ENCODE data around the gene POLR1E. TPM values are rescaled to one million over a fixed set of nuclear protein-coding genes. Genes with fewer than 3 reads are reported as not detected.
A peak's percentile ranks its signal among the peaks of the same experiment; 100 is the strongest.

POLR1E gene
- polyA plus RNA-seq, 2 donors: 8.1 to 15.2 TPM

GRCh38 chr9:37520641-37521040, 34.9 kb downstream of the POLR1E start:
- 82 to 88% methylated on average over 3 of the region's 3 CpGs for WGBS, 2 donors
- H3K27me3 ChIP-seq (ENCODE audit: control insufficient read depth in 1 of 2, insufficient read depth in 2 of 2, low read length in 2 of 2): no peaks in the 10 kb centered on the region
- H3K9me3 ChIP-seq (ENCODE audit: control insufficient read depth in 2 of 2, insufficient read depth in 1 of 2, low read depth in 1 of 2, low read length in 1 of 2): no peaks in the 10 kb centered on the region
- peaks cover 0 to 2% of the 10 kb centered on the region in 2 donors for H3K4me1 ChIP-seq (ENCODE audit: control insufficient read depth in 2 of 2, insufficient read depth in 2 of 2, low read length in 1 of 2)
- peaks cover 6 to 29% of the 10 kb centered on the region in 2 donors for H3K36me3 ChIP-seq (ENCODE audit: control insufficient read depth in 2 of 2, insufficient read depth in 2 of 2, low read length in 1 of 2)
- H3K27ac ChIP-seq (ENCODE audit: low read depth in 2 of 2, low read length in 1 of 2): no peak overlapping the region
- H3K4me3 ChIP-seq (ENCODE audit: low read depth in 1 of 2, low read length in 2 of 2): no peak overlapping the region

- peaks cover 0 to 1% of the 10 kb centered on the region in 2 donors for H3K4me1 ChIP-seq (ENCODE audit: control insufficient read depth in 2 of 2, insufficient read depth in 2 of 2, low read length in 1 of 2)
- 93% methylated on average over 10 of the region's 10 CpGs for WGBS, 2 donors
- H3K4me3 ChIP-seq (ENCODE audit: low read depth in 1 of 2, low read length in 2 of 2): no peak overlapping the region
- no peaks in the 10 kb centered on the region for H3K27me3 ChIP-seq (ENCODE audit: control insufficient read depth in 1 of 2, insufficient read depth in 2 of 2, low read length in 2 of 2)
- peaks cover 6 to 29% of the 10 kb centered on the region in 2 donors for H3K36me3 ChIP-seq (ENCODE audit: control insufficient read depth in 2 of 2, insufficient read depth in 2 of 2, low read length in 1 of 2)
- H3K9me3 ChIP-seq (ENCODE audit: control insufficient read depth in 2 of 2, insufficient read depth in 1 of 2, low read depth in 1 of 2, low read length in 1 of 2): no peaks in the 10 kb centered on the region
- no peak overlapping the region for H3K27ac ChIP-seq (ENCODE audit: low read depth in 2 of 2, low read length in 1 of 2)
These were observed 35.4 kb downstream of the POLR1E start for GRCh38 chr9:37521111-37521510.

- no peak overlapping the region for H3K4me3 ChIP-seq (ENCODE audit: low read depth in 1 of 2, low read length in 2 of 2)
- H3K9me3 ChIP-seq (ENCODE audit: control insufficient read depth in 2 of 2, insufficient read depth in 1 of 2, low read depth in 1 of 2, low read length in 1 of 2): no peaks in the 10 kb centered on the region
- peaks cover 8 to 34% of the 10 kb centered on the region in 2 donors for H3K36me3 ChIP-seq (ENCODE audit: control insufficient read depth in 2 of 2, insufficient read depth in 2 of 2, low read length in 1 of 2)
- no peak overlapping the region for H3K27ac ChIP-seq (ENCODE audit: low read depth in 2 of 2, low read length in 1 of 2)
- H3K27me3 ChIP-seq (ENCODE audit: control insufficient read depth in 1 of 2, insufficient read depth in 2 of 2, low read length in 2 of 2): no peaks in the 10 kb centered on the region
- WGBS, 2 donors: 88 to 95% methylated on average over 2 of the region's 2 CpGs
- no peaks in the 10 kb centered on the region for H3K4me1 ChIP-seq (ENCODE audit: control insufficient read depth in 2 of 2, insufficient read depth in 2 of 2, low read length in 1 of 2)
These were observed 37.2 kb downstream of the POLR1E start for GRCh38 chr9:37522971-37523370.

DNA sequence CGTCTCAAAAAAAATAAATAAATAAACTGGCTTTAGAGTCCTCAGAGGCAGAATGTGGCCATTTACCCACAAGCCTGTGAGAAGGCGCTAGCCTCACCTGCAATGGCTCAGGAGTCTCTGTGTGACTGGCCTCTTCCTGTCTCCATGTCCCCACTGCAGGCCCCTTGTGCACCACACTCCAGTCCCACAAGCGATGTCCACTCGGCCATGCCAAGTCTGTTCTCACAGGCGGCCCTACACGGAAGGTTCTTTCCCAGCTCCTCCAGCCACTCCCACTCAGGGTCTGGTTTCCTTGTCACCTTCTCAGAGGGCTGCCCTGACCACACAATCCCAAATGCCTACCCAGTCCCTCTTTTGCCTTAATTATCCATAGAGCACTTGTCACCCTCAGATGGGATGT, 38.2 kb downstream of the POLR1E start:
- no peak overlapping the region for H3K27ac ChIP-seq (ENCODE audit: low read depth in 2 of 2, low read length in 1 of 2)
- H3K27me3 ChIP-seq (ENCODE audit: control insufficient read depth in 1 of 2, insufficient read depth in 2 of 2, low read length in 2 of 2): no peaks in the 10 kb centered on the region
- no peaks in the 10 kb centered on the region for H3K4me1 ChIP-seq (ENCODE audit: control insufficient read depth in 2 of 2, insufficient read depth in 2 of 2, low read length in 1 of 2)
- H3K9me3 ChIP-seq (ENCODE audit: control insufficient read depth in 2 of 2, insufficient read depth in 1 of 2, low read depth in 1 of 2, low read length in 1 of 2): no peaks in the 10 kb centered on the region
- H3K36me3 ChIP-seq (ENCODE audit: control insufficient read depth in 2 of 2, insufficient read depth in 2 of 2, low read length in 1 of 2): peaks cover 10 to 32% of the 10 kb centered on the region in 2 donors
- H3K4me3 ChIP-seq (ENCODE audit: low read depth in 1 of 2, low read length in 2 of 2): no peak overlapping the region
- WGBS, 2 donors: 95 to 96% methylated on average over 6 of the region's 6 CpGs

DNA sequence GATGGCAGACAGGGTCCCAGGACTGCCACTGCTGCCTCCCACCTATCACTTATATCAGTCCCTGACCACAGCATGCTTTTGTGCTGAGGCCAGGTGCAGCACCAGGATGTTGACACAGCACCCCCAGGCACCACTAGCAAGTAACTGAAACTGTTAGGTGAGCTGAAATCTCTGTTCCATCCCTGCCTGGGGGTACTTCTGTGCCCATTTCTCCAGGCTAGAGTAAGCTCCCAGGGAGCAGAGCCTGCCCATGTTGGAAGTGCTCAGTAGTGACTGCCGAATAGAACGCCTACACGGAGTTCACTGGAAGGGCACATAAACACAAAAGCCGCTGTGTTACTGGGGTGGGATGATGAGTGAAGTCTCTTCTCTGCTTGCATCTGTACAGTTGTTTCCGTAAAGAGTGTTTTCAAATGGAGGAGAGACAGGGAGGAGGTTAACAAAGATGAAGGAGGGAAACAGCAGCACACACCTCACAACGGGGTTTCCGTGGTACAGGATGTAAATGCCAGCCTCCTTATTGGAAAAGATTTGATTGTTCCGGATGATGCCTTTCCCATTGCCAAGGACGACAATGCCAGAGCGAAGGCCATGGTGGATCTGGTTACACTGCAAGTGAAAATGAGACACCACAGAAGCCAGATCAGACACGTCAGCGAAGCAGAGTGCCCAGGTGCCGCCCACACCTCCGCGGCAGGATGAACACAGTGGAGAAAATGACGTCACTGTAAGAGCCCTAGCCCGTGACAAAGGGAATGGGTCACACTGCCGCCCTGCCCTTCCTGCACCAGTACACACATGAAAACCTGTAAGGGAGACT, 43.1 kb downstream of the POLR1E start:
- Histone ChIP-seq H3K4me3 (ENCODE audit: low read depth in 1 of 2, low read length in 2 of 2) (no peak overlapping the region), H3K9me3 (ENCODE audit: control insufficient read depth in 2 of 2, insufficient read depth in 1 of 2, low read depth in 1 of 2, low read length in 1 of 2) (no peaks in the 10 kb centered on the region), H3K4me1 (ENCODE audit: control insufficient read depth in 2 of 2, insufficient read depth in 2 of 2, low read length in 1 of 2) (peaks cover 0 to 3% of the 10 kb centered on the region in 2 donors), H3K36me3 (ENCODE audit: control insufficient read depth in 2 of 2, insufficient read depth in 2 of 2, low read length in 1 of 2) (peaks cover 4 to 16% of the 10 kb centered on the region in 2 donors), H3K27me3 (ENCODE audit: control insufficient read depth in 1 of 2, insufficient read depth in 2 of 2, low read length in 2 of 2) (no peaks in the 10 kb centered on the region), H3K27ac (ENCODE audit: low read depth in 2 of 2, low read length in 1 of 2) (peak overlapping the region in 1 of 2 donors; percentile 57)
- WGBS, 2 donors: 70 to 72% methylated on average over 18 of the region's 18 CpGs

DNA sequence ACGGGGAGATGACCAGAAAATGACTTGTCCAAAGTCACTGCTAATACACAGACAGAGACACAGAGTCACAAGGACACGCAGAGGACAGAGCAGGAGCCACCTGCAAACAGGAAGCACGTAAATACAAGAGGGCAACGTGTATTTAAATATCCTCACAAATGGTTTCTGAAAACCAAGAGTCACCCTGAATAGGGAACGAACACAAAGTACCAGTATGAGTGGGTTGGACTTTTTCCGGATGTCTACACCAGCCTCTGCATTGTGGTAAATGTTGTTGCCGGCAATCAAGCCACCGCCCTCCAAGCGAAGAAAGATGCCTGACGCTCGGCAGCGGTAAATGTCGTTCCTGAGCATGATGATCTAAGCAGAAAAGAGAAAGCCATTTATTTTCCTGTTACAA, 46.0 kb downstream of the POLR1E start:
- Histone ChIP-seq H3K4me1 (ENCODE audit: control insufficient read depth in 2 of 2, insufficient read depth in 2 of 2, low read length in 1 of 2) (peaks cover 0 to 3% of the 10 kb centered on the region in 2 donors), H3K27ac (ENCODE audit: low read depth in 2 of 2, low read length in 1 of 2) (no peak overlapping the region), H3K4me3 (ENCODE audit: low read depth in 1 of 2, low read length in 2 of 2) (no peak overlapping the region), H3K27me3 (ENCODE audit: control insufficient read depth in 1 of 2, insufficient read depth in 2 of 2, low read length in 2 of 2) (no peaks in the 10 kb centered on the region), H3K36me3 (ENCODE audit: control insufficient read depth in 2 of 2, insufficient read depth in 2 of 2, low read length in 1 of 2) (peaks cover 4 to 13% of the 10 kb centered on the region in 2 donors), H3K9me3 (ENCODE audit: control insufficient read depth in 2 of 2, insufficient read depth in 1 of 2, low read depth in 1 of 2, low read length in 1 of 2) (no peaks in the 10 kb centered on the region)
- 88 to 94% methylated on average over 13 of the region's 13 CpGs for WGBS, 2 donors

- Histone ChIP-seq H3K4me1 (ENCODE audit: control insufficient read depth in 2 of 2, insufficient read depth in 2 of 2, low read length in 1 of 2) (no peaks in the 10 kb centered on the region), H3K4me3 (ENCODE audit: low read depth in 1 of 2, low read length in 2 of 2) (no peak overlapping the region), H3K27me3 (ENCODE audit: control insufficient read depth in 1 of 2, insufficient read depth in 2 of 2, low read length in 2 of 2) (no peaks in the 10 kb centered on the region), H3K27ac (ENCODE audit: low read depth in 2 of 2, low read length in 1 of 2) (no peak overlapping the region), H3K36me3 (ENCODE audit: control insufficient read depth in 2 of 2, insufficient read depth in 2 of 2, low read length in 1 of 2) (peaks cover 0 to 12% of the 10 kb centered on the region in 2 donors), H3K9me3 (ENCODE audit: control insufficient read depth in 2 of 2, insufficient read depth in 1 of 2, low read depth in 1 of 2, low read length in 1 of 2) (no peaks in the 10 kb centered on the region)
- 79 to 90% methylated on average over 7 of the region's 7 CpGs for WGBS, 2 donors
These were observed 48.7 kb downstream of the POLR1E start for GRCh38 chr9:37534412-37534811.

GRCh38 chr9:37534901-37535300, 49.2 kb downstream of the POLR1E start:
- Histone ChIP-seq H3K27ac (ENCODE audit: low read depth in 2 of 2, low read length in 1 of 2) (no peak overlapping the region), H3K4me3 (ENCODE audit: low read depth in 1 of 2, low read length in 2 of 2) (no peak overlapping the region), H3K9me3 (ENCODE audit: control insufficient read depth in 2 of 2, insufficient read depth in 1 of 2, low read depth in 1 of 2, low read length in 1 of 2) (no peaks in the 10 kb centered on the region), H3K27me3 (ENCODE audit: control insufficient read depth in 1 of 2, insufficient read depth in 2 of 2, low read length in 2 of 2) (no peaks in the 10 kb centered on the region), H3K36me3 (ENCODE audit: control insufficient read depth in 2 of 2, insufficient read depth in 2 of 2, low read length in 1 of 2) (peaks cover 0 to 12% of the 10 kb centered on the region in 2 donors), H3K4me1 (ENCODE audit: control insufficient read depth in 2 of 2, insufficient read depth in 2 of 2, low read length in 1 of 2) (no peaks in the 10 kb centered on the region)
- 82 to 83% methylated on average over 10 of the region's 10 CpGs for WGBS, 2 donors

GRCh38 chr9:37538099-37538498, 52.4 kb downstream of the POLR1E start:
- H3K27me3 ChIP-seq (ENCODE audit: control insufficient read depth in 1 of 2, insufficient read depth in 2 of 2, low read length in 2 of 2): no peaks in the 10 kb centered on the region
- 87 to 90% methylated on average over 7 of the region's 7 CpGs for WGBS, 2 donors
- H3K4me1 ChIP-seq (ENCODE audit: control insufficient read depth in 2 of 2, insufficient read depth in 2 of 2, low read length in 1 of 2): peaks cover 0 to 7% of the 10 kb centered on the region in 2 donors
- no peak overlapping the region for H3K4me3 ChIP-seq (ENCODE audit: low read depth in 1 of 2, low read length in 2 of 2)
- no peak overlapping the region for H3K27ac ChIP-seq (ENCODE audit: low read depth in 2 of 2, low read length in 1 of 2)
- peaks cover 0 to 12% of the 10 kb centered on the region in 2 donors for H3K36me3 ChIP-seq (ENCODE audit: control insufficient read depth in 2 of 2, insufficient read depth in 2 of 2, low read length in 1 of 2)
- H3K9me3 ChIP-seq (ENCODE audit: control insufficient read depth in 2 of 2, insufficient read depth in 1 of 2, low read depth in 1 of 2, low read length in 1 of 2): no peaks in the 10 kb centered on the region

GRCh38 chr9:37539634-37540033, 53.9 kb downstream of the POLR1E start:
- H3K27me3 ChIP-seq (ENCODE audit: control insufficient read depth in 1 of 2, insufficient read depth in 2 of 2, low read length in 2 of 2): no peaks in the 10 kb centered on the region
- H3K4me3 ChIP-seq (ENCODE audit: low read depth in 1 of 2, low read length in 2 of 2): no peak overlapping the region
- H3K27ac ChIP-seq (ENCODE audit: low read depth in 2 of 2, low read length in 1 of 2): peak overlapping the region in 1 of 2 donors; percentile 44
- peaks cover 0 to 7% of the 10 kb centered on the region in 2 donors for H3K4me1 ChIP-seq (ENCODE audit: control insufficient read depth in 2 of 2, insufficient read depth in 2 of 2, low read length in 1 of 2)
- H3K9me3 ChIP-seq (ENCODE audit: control insufficient read depth in 2 of 2, insufficient read depth in 1 of 2, low read depth in 1 of 2, low read length in 1 of 2): no peaks in the 10 kb centered on the region
- H3K36me3 ChIP-seq (ENCODE audit: control insufficient read depth in 2 of 2, insufficient read depth in 2 of 2, low read length in 1 of 2): peaks cover 0 to 12% of the 10 kb centered on the region in 2 donors

Measured in esophagus (tissue), 2 donors.